Measurements from ENCODE around the gene EPB41L4B.

- peak; percentile 59 to 71 for TF ChIP-seq CTCF (conservative IDR thresholded peaks at IDR 0.05; ENCODE audit: low read depth in 2 of 2)
- TF ChIP-seq REST (IDR thresholded peaks at IDR 0.05; ENCODE audit: unreplicated experiment), result no peak
Observed at GRCh38 chr9:109206670-109207069, 114.2 kb downstream of the EPB41L4B start.
